ENCODE measurements around the gene LCP2. TPM values are rescaled to one million over a fixed set of nuclear protein-coding genes. Genes with fewer than 3 reads are reported as not detected.

LCP2 gene
- polyA plus RNA-seq, 4 donors: 3.1 to 4.3 (median 3.3) TPM

GRCh38 chr5:170300361-170301013 is 2.9 kb upstream of the LCP2 start:
- no peak for DNase-seq (ENCODE audit: low read depth in 4 of 4, low spot score in 2 of 4)

- DNase-seq (ENCODE audit: low read depth in 4 of 4, low spot score in 2 of 4): no peak
Measured at GRCh38 chr5:170296935-170297588, 515 bp downstream of the LCP2 start.

- no peak for DNase-seq (ENCODE audit: low read depth in 4 of 4, low spot score in 2 of 4)
Measured at GRCh38 chr5:170296036-170296934, 1.3 kb downstream of the LCP2 start.

- DNase-seq (ENCODE audit: low read depth in 4 of 4, low spot score in 2 of 4): no peak
Measured at GRCh38 chr5:170294556-170294955, 3.0 kb downstream of the LCP2 start.

- DNase-seq (ENCODE audit: low read depth in 4 of 4, low spot score in 2 of 4): no peak
Measured at GRCh38 chr5:170294057-170294456, 3.5 kb downstream of the LCP2 start.

- DNase-seq (ENCODE audit: low read depth in 4 of 4, low spot score in 2 of 4): no peak
Measured at GRCh38 chr5:170293273-170293672, 4.3 kb downstream of the LCP2 start.

- DNase-seq (ENCODE audit: low read depth in 4 of 4, low spot score in 2 of 4): no peak
Measured at GRCh38 chr5:170292179-170293104, 5.1 kb downstream of the LCP2 start.

- no peak for DNase-seq (ENCODE audit: low read depth in 4 of 4, low spot score in 2 of 4)
Measured at GRCh38 chr5:170290498-170290897, 7.1 kb downstream of the LCP2 start.

- no peak for DNase-seq (ENCODE audit: low read depth in 4 of 4, low spot score in 2 of 4)
Measured at GRCh38 chr5:170289764-170290163, 7.8 kb downstream of the LCP2 start.

GRCh38 chr5:170289121-170289520 is 8.5 kb downstream of the LCP2 start:
- DNase-seq (ENCODE audit: low read depth in 4 of 4, low spot score in 2 of 4): no peak

- no peak for DNase-seq (ENCODE audit: low read depth in 4 of 4, low spot score in 2 of 4)
Measured at GRCh38 chr5:170288551-170288950, 9.0 kb downstream of the LCP2 start.

GRCh38 chr5:170288151-170288550 is 9.4 kb downstream of the LCP2 start:
- DNase-seq (ENCODE audit: low read depth in 4 of 4, low spot score in 2 of 4): no peak

- no peak for DNase-seq (ENCODE audit: low read depth in 4 of 4, low spot score in 2 of 4)
Measured at GRCh38 chr5:170287532-170287931, 10.0 kb downstream of the LCP2 start.

GRCh38 chr5:170286386-170286925 is 11.1 kb downstream of the LCP2 start:
- no peak for DNase-seq (ENCODE audit: low read depth in 4 of 4, low spot score in 2 of 4)

GRCh38 chr5:170285181-170285580 is 12.4 kb downstream of the LCP2 start:
- DNase-seq (ENCODE audit: low read depth in 4 of 4, low spot score in 2 of 4): no peak

- DNase-seq (ENCODE audit: low read depth in 4 of 4, low spot score in 2 of 4): no peak
Measured at GRCh38 chr5:170284231-170284630, 13.3 kb downstream of the LCP2 start.

GRCh38 chr5:170283296-170283695 is 14.3 kb downstream of the LCP2 start:
- DNase-seq (ENCODE audit: low read depth in 4 of 4, low spot score in 2 of 4): no peak

- no peak for DNase-seq (ENCODE audit: low read depth in 4 of 4, low spot score in 2 of 4)
Measured at GRCh38 chr5:170280011-170280493, 17.5 kb downstream of the LCP2 start.

GRCh38 chr5:170279459-170279817 is 18.1 kb downstream of the LCP2 start:
- no peak for DNase-seq (ENCODE audit: low read depth in 4 of 4, low spot score in 2 of 4)

Data from left renal cortex interstitium (tissue), 4 donors.